Activated CD8-positive, alpha-beta T cell treated with anti-CD3 and anti-CD28 coated beads for 36 hours (primary cell): Measurements from ENCODE around the gene STAC. TPM values are rescaled to one million over a fixed set of nuclear protein-coding genes. Genes with fewer than 3 reads are reported as not detected.
"Not testable (repeated sequence)": the region's sequence is repeated elsewhere in the genome, so short reads cannot be mapped to it uniquely, and the experiment has no call there.

ENCODE experiments used
- ATAC-seq: fragments of 200-7000 bp; cut with Tn5 transposase; one replicate; pipeline ENCODE4 v1.10.0; 2021; ENCODE audit warnings: mild to moderate bottlenecking, moderate library complexity
- CTCF ChIA-PET: fragments of 350-600 bp; sonication (Branson Sonifier 250); formaldehyde crosslinking; loops from one replicate; lab custom pipeline; 2021; ENCODE audit warnings: antibody characterized with exemption; lab: Charles Lee
- POLR2A ChIA-PET: fragments of 350-600 bp; sonication (Branson Sonifier 250); formaldehyde crosslinking; loops from one replicate; lab custom pipeline; 2021; ENCODE audit warnings: antibody characterized with exemption; lab: Charles Lee
- DNase-seq: peaks from one replicate; pipeline ENCODE4 v3.0.0-alpha.2; 2020
- H3K27ac Mint-ChIP-seq: one replicate; pipeline ENCODE4 v1.8.0; 2021; ENCODE audit warnings: mild to moderate bottlenecking, mixed read lengths
- H3K27me3 Mint-ChIP-seq: one replicate; pipeline ENCODE4 v1.8.0; 2021; ENCODE audit warnings: mixed read lengths
- H3K36me3 Mint-ChIP-seq: one replicate; pipeline ENCODE4 v1.8.0; 2021; ENCODE audit warnings: low read depth, mixed read lengths
- H3K4me1 Mint-ChIP-seq: one replicate; pipeline ENCODE4 v1.8.0; 2021; ENCODE audit warnings: low read depth, mixed read lengths
- H3K4me3 Mint-ChIP-seq: one replicate; pipeline ENCODE4 v1.8.0; 2021; ENCODE audit warnings: mild to moderate bottlenecking, moderate library complexity, mixed read lengths
- H3K9me3 Mint-ChIP-seq: one replicate; pipeline ENCODE4 v1.8.0; 2021; ENCODE audit warnings: mixed read lengths
- intact Hi-C: fragments of 100-400 bp; cut with micrococcal nuclease; formaldehyde crosslinking; loops from one replicate; pipeline ENCODE4 v1.10.0; 2022
- total RNA-seq, 2 experiments: library from RNA; stranded (reverse); gene quantifications; one replicate each; pipeline ENCODE4 v1.2.3, GENCODE V29; 2021
- TF ChIP-seq, protein P1 (sequence below): fragments of 200-600 bp; IDR thresholded peaks from one replicate; pipeline ENCODE4 v1.8.0; 2022; ENCODE audit warnings: antibody characterized with exemption, mild to moderate bottlenecking

The STAC gene
- total RNA-seq, 2 experiments from 2014 or later: not detected

DNA sequence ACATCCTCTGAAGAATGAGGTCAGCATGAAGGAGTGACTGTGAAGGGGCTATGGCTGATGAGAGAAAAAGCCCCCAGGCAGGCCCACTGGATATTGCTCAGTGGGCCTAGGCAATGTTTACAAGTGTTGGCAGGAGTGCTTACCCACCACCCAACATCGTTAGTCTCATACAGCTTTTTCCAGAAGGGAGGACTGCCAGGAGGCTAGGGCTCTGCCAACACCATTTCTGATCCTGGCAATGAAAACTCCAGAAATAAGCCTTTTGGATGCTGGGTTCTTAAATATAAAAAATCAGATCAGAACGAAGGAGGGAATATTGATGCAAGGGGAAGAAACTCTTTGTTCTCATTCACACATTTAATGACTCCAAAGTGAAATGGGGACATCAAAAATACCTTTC is 194.9 kb downstream of the STAC start:
- TF ChIP-seq, protein P1, sequence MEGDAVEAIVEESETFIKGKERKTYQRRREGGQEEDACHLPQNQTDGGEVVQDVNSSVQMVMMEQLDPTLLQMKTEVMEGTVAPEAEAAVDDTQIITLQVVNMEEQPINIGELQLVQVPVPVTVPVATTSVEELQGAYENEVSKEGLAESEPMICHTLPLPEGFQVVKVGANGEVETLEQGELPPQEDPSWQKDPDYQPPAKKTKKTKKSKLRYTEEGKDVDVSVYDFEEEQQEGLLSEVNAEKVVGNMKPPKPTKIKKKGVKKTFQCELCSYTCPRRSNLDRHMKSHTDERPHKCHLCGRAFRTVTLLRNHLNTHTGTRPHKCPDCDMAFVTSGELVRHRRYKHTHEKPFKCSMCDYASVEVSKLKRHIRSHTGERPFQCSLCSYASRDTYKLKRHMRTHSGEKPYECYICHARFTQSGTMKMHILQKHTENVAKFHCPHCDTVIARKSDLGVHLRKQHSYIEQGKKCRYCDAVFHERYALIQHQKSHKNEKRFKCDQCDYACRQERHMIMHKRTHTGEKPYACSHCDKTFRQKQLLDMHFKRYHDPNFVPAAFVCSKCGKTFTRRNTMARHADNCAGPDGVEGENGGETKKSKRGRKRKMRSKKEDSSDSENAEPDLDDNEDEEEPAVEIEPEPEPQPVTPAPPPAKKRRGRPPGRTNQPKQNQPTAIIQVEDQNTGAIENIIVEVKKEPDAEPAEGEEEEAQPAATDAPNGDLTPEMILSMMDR: no peak
- Mint-ChIP-seq H3K4me3 (no peak overlapping the region), H3K27ac (no peak overlapping the region), H3K9me3 (peaks cover 11% of the 10 kb centered on the region), H3K4me1 (no peaks in the 10 kb centered on the region), H3K27me3 (no peaks in the 10 kb centered on the region), H3K36me3 (no peaks in the 10 kb centered on the region)
- CTCF ChIA-PET: no interaction called here
- POLR2A ChIA-PET: no interaction called here
- DNase-seq: no peak
- ATAC-seq: no peak
- intact Hi-C loops: no loop called here

DNA sequence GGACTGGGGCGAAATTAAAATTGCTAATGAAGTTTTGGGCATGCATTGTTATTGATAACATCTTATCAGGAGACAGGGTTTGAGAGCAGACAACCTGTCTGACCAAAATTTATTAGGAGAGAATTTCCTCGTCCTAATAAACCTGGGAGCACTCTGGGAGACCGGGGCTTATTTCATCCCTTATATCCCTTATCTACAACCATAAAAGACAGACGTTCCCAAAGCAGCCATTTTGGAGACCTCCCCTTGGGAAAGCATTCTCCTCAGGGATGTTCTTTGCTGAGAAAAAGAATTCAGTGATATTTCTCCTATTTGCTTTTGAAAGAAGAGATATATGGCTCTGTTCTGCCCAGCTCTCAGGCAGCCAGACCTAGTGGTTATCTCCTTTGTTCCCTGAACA is 198.1 kb downstream of the STAC start:
- POLR2A ChIA-PET, CTCF ChIA-PET, H3K4me3 Mint-ChIP-seq, H3K36me3 Mint-ChIP-seq, H3K4me1 Mint-ChIP-seq, H3K27ac Mint-ChIP-seq, DNase-seq, ATAC-seq, intact Hi-C loops, H3K27me3 Mint-ChIP-seq: not testable (repeated sequence)
- peaks cover 11% of the 10 kb centered on the region for H3K9me3 Mint-ChIP-seq

DNA sequence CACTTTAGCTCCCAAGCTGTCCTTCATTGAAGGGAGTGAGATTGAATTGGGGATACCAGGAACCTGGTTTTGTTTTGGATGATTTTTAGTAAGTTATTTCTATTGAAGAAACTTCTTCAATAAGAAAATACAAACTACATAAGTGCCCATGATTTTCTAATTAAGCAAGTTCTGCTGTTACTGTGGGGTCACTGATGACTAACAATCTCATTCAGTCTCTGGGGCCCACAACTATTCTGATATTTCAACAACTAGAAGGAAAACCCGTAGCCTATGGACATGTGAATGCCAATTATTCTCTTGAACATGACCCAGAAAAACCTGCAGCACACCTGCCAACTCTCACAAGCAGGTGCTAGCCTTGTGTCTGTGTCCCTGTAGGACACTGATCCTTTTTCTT is 199.4 kb downstream of the STAC start:
- ATAC-seq: no peak
- CTCF ChIA-PET: no interaction called here
- POLR2A ChIA-PET: no interaction called here
- no peak for DNase-seq
- TF ChIP-seq, protein P1: no peak
- intact Hi-C loops: no loop called here
- H3K9me3 Mint-ChIP-seq: peaks cover 11% of the 10 kb centered on the region
- no peaks in the 10 kb centered on the region for H3K27me3 Mint-ChIP-seq
- no peaks in the 10 kb centered on the region for H3K36me3 Mint-ChIP-seq
- H3K4me1 Mint-ChIP-seq: no peaks in the 10 kb centered on the region
- no peak overlapping the region for H3K4me3 Mint-ChIP-seq
- H3K27ac Mint-ChIP-seq: no peak overlapping the region

DNA sequence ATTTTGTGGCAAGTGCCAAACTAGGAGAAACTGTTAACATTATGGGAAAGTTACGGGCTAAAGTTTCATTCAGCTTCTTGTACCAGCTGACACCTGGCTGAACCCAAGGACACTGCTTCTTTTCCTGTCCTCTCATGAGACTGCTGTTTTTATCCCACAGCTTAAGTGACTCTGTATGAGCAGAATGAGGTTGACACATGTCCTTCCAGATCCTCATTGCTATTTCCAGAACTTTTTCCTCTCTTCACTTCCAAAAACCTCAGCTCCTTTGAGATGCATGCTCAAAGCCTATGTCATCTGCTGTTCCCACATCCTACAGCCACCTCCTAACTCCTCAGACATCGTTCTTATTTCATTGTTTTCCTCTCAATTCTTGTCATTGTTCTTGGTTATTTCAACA is 200.4 kb downstream of the STAC start:
- Mint-ChIP-seq H3K36me3 (no peaks in the 10 kb centered on the region), H3K9me3 (peaks cover 12% of the 10 kb centered on the region), H3K4me1 (no peaks in the 10 kb centered on the region), H3K27ac (no peak overlapping the region), H3K27me3 (no peaks in the 10 kb centered on the region), H3K4me3 (no peak overlapping the region)
- TF ChIP-seq, protein P1: no peak
- ChIA-PET POLR2A (no interaction called here), CTCF (no interaction called here)
- ATAC-seq: no peak
- no peak for DNase-seq
- intact Hi-C loops: no loop called here

DNA sequence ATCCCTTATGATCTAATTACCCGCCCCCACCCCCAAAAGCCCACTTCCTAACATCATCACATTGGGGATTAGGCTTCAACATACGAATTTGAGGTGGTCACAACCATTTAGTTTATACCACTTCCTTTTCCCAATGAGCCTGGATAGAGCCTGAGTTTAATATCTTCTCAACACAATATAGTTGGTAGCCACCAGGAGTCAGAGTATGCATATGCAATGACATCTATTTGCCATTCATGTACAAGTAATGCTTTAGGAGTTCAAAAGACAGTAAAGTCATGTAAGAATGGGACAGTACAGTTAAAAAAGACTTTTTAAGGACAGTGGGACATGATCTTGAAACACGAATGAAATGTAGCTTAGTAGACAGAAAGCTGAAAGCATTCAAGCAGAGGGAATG is 211.7 kb downstream of the STAC start:
- POLR2A ChIA-PET: no interaction called here
- Mint-ChIP-seq H3K4me3 (no peak overlapping the region), H3K27me3 (peaks cover under 1% of the 10 kb centered on the region), H3K9me3 (peaks cover 2% of the 10 kb centered on the region), H3K27ac (no peak overlapping the region), H3K36me3 (no peaks in the 10 kb centered on the region), H3K4me1 (no peaks in the 10 kb centered on the region)
- TF ChIP-seq, protein P1: no peak
- intact Hi-C loops: no loop called here
- ATAC-seq: no peak
- DNase-seq: no peak
- CTCF ChIA-PET: no interaction called here

DNA sequence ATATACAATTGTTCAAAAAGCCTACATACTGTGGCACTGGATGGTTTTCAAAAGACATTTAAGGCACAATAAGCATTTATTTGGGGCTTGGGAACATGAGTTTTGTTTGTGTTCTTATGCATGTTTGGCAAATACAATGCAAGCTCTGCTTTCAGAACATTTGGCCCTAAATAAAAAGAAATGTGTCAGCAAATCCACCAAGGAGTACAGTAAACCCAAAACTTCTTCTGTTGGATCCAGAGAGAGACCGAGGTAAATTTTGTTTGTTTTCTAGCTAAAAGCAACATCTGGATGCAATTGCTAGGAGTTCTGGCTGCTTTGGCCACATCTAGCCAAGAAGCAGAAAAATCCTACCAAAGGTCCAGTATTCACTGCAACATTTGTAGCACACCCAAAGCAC is 215.2 kb downstream of the STAC start:
- DNase-seq (no peak), ATAC-seq (no peak)
- Mint-ChIP-seq H3K4me1 (no peaks in the 10 kb centered on the region), H3K27ac (no peak overlapping the region), H3K27me3 (peaks cover 2% of the 10 kb centered on the region), H3K4me3 (no peak overlapping the region), H3K36me3 (no peaks in the 10 kb centered on the region), H3K9me3 (no peaks in the 10 kb centered on the region)
- CTCF ChIA-PET: no interaction called here
- intact Hi-C loops: no loop called here
- POLR2A ChIA-PET: no interaction called here
- TF ChIP-seq, protein P1: no peak
